Measurements from ENCODE around the gene CCDC146. TPM values are rescaled to one million over a fixed set of nuclear protein-coding genes. Genes with fewer than 3 reads are reported as not detected.

The CCDC146 gene
- total and polyA plus RNA-seq, 9 of the 15 experiments (the other 6 are each of a cell fraction or from before 2014, with no cell fraction given), result 0.10 to 0.98 (median 0.26) TPM; not detected in 1

DNA sequence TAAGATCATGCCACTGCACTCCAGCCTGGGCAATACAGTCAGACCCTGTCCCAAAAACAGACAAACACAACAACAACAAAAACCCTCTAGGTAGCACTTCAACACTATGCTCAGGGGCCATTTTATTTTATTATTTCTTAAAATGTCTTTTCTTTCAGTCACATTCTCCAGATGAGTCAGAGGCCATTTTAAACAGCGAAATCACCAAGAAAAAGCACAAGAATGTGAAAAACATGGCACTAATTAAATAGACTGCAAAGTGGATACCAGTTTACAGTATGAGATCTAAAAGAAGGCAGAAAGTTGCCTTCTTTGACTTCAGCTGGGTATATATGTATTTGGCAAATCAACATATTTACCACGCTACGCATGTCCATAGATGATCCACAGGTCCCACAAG is 83.3 kb downstream of the CCDC146 start (continued):
- TF ChIP-seq, protein P1, sequence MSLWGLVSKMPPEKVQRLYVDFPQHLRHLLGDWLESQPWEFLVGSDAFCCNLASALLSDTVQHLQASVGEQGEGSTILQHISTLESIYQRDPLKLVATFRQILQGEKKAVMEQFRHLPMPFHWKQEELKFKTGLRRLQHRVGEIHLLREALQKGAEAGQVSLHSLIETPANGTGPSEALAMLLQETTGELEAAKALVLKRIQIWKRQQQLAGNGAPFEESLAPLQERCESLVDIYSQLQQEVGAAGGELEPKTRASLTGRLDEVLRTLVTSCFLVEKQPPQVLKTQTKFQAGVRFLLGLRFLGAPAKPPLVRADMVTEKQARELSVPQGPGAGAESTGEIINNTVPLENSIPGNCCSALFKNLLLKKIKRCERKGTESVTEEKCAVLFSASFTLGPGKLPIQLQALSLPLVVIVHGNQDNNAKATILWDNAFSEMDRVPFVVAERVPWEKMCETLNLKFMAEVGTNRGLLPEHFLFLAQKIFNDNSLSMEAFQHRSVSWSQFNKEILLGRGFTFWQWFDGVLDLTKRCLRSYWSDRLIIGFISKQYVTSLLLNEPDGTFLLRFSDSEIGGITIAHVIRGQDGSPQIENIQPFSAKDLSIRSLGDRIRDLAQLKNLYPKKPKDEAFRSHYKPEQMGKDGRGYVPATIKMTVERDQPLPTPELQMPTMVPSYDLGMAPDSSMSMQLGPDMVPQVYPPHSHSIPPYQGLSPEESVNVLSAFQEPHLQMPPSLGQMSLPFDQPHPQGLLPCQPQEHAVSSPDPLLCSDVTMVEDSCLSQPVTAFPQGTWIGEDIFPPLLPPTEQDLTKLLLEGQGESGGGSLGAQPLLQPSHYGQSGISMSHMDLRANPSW (CRISPR knock-in tag; IDR thresholded peaks at IDR 0.05), result no peak
- no peak for TF ChIP-seq SRF (CRISPR knock-in tag; IDR thresholded peaks at IDR 0.05)
- no peak for TF ChIP-seq ZNF184 (CRISPR knock-in tag; IDR thresholded peaks at IDR 0.05)
- TF ChIP-seq ZFP36 (IDR thresholded peaks at IDR 0.05; ENCODE audit: low read depth, low read length, partially characterized antibody), result no peak
- TF ChIP-seq ZEB2 (IDR thresholded peaks at IDR 0.05), result no peak
- no peak for TF ChIP-seq EP300 (IDR thresholded peaks at IDR 0.05; ENCODE audit: low read length)
- TF ChIP-seq, protein P2, sequence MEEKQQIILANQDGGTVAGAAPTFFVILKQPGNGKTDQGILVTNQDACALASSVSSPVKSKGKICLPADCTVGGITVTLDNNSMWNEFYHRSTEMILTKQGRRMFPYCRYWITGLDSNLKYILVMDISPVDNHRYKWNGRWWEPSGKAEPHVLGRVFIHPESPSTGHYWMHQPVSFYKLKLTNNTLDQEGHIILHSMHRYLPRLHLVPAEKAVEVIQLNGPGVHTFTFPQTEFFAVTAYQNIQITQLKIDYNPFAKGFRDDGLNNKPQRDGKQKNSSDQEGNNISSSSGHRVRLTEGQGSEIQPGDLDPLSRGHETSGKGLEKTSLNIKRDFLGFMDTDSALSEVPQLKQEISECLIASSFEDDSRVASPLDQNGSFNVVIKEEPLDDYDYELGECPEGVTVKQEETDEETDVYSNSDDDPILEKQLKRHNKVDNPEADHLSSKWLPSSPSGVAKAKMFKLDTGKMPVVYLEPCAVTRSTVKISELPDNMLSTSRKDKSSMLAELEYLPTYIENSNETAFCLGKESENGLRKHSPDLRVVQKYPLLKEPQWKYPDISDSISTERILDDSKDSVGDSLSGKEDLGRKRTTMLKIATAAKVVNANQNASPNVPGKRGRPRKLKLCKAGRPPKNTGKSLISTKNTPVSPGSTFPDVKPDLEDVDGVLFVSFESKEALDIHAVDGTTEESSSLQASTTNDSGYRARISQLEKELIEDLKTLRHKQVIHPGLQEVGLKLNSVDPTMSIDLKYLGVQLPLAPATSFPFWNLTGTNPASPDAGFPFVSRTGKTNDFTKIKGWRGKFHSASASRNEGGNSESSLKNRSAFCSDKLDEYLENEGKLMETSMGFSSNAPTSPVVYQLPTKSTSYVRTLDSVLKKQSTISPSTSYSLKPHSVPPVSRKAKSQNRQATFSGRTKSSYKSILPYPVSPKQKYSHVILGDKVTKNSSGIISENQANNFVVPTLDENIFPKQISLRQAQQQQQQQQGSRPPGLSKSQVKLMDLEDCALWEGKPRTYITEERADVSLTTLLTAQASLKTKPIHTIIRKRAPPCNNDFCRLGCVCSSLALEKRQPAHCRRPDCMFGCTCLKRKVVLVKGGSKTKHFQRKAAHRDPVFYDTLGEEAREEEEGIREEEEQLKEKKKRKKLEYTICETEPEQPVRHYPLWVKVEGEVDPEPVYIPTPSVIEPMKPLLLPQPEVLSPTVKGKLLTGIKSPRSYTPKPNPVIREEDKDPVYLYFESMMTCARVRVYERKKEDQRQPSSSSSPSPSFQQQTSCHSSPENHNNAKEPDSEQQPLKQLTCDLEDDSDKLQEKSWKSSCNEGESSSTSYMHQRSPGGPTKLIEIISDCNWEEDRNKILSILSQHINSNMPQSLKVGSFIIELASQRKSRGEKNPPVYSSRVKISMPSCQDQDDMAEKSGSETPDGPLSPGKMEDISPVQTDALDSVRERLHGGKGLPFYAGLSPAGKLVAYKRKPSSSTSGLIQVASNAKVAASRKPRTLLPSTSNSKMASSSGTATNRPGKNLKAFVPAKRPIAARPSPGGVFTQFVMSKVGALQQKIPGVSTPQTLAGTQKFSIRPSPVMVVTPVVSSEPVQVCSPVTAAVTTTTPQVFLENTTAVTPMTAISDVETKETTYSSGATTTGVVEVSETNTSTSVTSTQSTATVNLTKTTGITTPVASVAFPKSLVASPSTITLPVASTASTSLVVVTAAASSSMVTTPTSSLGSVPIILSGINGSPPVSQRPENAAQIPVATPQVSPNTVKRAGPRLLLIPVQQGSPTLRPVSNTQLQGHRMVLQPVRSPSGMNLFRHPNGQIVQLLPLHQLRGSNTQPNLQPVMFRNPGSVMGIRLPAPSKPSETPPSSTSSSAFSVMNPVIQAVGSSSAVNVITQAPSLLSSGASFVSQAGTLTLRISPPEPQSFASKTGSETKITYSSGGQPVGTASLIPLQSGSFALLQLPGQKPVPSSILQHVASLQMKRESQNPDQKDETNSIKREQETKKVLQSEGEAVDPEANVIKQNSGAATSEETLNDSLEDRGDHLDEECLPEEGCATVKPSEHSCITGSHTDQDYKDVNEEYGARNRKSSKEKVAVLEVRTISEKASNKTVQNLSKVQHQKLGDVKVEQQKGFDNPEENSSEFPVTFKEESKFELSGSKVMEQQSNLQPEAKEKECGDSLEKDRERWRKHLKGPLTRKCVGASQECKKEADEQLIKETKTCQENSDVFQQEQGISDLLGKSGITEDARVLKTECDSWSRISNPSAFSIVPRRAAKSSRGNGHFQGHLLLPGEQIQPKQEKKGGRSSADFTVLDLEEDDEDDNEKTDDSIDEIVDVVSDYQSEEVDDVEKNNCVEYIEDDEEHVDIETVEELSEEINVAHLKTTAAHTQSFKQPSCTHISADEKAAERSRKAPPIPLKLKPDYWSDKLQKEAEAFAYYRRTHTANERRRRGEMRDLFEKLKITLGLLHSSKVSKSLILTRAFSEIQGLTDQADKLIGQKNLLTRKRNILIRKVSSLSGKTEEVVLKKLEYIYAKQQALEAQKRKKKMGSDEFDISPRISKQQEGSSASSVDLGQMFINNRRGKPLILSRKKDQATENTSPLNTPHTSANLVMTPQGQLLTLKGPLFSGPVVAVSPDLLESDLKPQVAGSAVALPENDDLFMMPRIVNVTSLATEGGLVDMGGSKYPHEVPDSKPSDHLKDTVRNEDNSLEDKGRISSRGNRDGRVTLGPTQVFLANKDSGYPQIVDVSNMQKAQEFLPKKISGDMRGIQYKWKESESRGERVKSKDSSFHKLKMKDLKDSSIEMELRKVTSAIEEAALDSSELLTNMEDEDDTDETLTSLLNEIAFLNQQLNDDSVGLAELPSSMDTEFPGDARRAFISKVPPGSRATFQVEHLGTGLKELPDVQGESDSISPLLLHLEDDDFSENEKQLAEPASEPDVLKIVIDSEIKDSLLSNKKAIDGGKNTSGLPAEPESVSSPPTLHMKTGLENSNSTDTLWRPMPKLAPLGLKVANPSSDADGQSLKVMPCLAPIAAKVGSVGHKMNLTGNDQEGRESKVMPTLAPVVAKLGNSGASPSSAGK (IDR thresholded peaks at IDR 0.05), result no peak
- TF ChIP-seq COPS2 (conservative IDR thresholded peaks at IDR 0.05), result no peak
- TF ChIP-seq RB1 (IDR thresholded peaks at IDR 0.05; ENCODE audit: low read depth), result no peak
- no peak for TF ChIP-seq BRD4 (IDR thresholded peaks at IDR 0.05)
- TF ChIP-seq DPF2 (IDR thresholded peaks at IDR 0.05), result no peak
- TF ChIP-seq ZNF282 (CRISPR knock-in tag; IDR thresholded peaks at IDR 0.05), result no peak
- no peak for TF ChIP-seq CBX1 (IDR thresholded peaks at IDR 0.05; ENCODE audit: low read depth)
- no peak for TF ChIP-seq NR2C1 (IDR thresholded peaks at IDR 0.05)
- no peak for TF ChIP-seq NR2C1 (tag; IDR thresholded peaks at IDR 0.05)

Data from K562 (cell line).